HS-27A (cell line): ENCODE data around the gene LSS.

ENCODE experiments used
- DNase-seq: peaks from one replicate; pipeline ENCODE4 v3.0.0-alpha.2; 2012; ENCODE audit warnings: low read depth, missing footprints

LSS gene

DNA sequence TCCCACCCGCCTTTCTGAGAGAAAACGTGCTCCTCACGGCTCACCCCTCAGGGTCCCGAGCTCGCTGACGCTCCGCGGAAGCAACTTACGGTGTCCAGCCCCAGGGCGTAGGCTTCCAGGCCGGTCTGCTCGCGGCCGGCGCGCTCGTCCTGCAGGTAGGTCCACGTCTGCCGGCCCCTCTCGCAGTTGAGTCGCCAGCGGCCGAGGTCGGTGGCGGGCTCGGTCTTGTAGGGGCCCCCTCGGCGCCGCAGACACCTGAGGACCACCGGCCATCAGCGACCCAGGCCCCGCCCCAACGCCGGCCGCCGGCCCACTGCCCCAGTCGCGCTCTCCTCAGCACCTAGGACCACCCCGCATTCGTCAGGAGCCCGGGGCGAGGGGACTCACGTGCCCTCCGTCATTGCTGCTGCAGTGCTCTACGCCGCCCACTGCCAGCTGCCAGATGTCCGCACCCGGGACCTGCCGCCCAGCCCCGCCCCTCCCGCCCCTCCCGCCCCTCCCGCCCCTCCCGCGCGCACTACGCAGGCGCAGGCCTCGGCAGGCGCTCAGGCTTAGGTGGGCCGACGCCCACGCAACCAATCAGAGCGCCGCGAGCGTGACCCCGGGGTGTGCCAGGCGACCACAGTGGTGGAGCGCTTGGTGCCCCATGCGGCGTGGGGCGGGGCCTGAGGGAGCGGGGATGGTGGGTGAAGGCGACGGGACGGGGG is at the start of gene LSS:
Gene LSS, minus strand, starts transcription at position 430 of the 707 bp plus-strand sequence. Its CDS starts 29 bp downstream, at position 401.
- peak; percentile 92 for DNase-seq

DNA sequence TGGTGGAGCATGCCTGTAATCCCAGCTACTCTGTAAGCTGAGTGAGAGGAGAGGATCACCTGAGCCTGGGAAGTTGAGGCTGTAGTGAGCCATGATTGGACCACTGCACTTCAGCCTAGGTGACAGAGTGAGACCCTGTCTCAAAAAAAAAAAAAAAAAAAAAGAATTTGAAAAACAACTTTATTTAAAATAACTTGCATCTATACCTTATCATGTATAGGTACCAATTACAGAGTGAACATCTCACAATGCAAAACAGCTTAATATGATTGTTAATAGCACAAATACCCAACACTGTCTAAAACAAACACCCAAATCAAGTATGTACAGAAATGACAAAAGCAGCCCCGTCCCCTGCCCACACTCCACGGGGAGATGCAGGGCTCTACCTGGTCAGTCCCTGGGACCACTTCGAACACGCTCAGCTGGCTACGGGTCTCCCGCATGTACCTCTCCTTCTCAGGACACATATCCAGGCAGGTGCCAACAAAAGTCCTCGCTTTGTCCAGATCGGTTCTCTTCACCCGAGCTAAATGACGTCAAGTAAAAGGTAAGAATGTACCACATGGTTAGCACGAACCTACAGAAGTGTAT is 46.3 kb upstream of the LSS start:
- no peak for DNase-seq

DNA sequence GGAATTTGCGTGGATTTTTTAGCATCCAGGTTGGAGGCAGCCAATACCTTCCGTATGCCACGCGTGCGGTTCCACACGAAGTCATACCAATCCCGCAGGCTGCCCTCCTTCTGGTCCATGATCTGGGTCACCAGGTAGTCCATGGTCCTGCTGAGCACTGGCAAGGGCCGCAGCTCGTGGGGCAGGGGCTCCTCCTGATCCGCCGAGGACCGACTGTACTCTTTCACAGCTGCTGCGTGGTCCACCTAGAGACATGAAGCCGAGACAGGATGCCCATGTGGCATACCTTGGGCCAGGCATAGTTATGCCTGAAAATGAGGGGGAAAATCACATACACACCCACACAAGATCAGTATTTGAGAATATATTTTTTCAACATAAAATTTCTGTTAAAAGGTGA is 44.8 kb upstream of the LSS start:
- DNase-seq, result no peak

DNA sequence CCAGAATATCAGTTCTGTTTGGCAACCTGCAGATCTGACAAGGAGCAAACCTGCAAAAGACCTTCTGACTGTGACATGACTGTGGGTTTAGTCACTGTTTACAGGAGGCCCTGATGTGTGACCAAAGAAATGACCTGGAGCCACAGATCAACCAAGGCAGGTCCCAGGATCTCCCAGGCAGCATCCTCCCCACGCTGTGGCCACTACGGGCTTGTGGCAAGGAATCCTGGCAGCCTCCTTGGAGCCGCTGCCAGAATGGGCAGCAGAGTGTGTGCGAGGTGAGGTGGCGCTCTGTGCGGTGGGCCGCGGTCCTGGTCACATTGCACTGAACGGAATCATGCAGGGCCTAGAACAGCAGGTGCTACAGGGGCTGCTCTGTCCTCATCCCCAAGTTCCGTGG is 40.9 kb upstream of the LSS start:
- DNase-seq, result no peak

DNA sequence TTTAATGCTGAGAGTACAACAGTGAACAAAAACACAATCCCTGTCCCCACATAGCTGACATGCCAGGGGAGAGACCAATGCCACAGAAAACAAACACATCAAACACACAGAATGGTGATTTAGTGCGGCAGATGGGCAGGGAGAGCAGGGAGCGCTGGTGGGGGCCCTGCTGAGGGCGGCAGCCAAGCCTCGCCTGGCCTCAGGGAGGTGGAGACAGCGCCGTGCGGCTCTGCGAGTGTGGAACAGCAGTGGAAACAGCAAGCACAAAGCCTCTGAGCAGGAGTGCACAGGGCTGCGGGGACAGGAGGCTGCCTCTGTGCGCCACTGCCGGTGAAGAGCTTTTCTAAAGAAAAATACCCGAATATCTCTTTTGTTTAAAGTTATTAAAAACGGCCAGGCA is 39.8 kb upstream of the LSS start:
- no peak for DNase-seq

DNA sequence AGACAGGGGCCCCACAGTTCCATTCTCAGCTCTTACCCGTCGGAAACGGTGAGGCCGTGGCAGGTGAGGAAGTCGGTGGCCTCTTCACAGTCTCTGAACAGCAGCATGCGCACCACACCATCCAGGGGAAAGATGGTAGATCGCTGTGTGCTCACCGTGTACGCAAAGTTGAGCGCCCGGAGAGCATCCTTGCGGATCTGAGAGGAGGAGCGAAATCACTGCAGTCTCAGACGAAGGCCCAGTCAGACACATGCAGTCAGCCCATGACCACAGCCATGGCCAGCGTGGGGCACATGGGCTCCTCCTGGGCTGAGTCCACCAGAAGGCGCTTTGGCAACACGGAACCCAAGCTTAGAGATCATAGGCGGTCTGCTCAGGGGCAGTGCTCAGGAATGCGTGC is 38.4 kb upstream of the LSS start:
- no peak for DNase-seq

DNA sequence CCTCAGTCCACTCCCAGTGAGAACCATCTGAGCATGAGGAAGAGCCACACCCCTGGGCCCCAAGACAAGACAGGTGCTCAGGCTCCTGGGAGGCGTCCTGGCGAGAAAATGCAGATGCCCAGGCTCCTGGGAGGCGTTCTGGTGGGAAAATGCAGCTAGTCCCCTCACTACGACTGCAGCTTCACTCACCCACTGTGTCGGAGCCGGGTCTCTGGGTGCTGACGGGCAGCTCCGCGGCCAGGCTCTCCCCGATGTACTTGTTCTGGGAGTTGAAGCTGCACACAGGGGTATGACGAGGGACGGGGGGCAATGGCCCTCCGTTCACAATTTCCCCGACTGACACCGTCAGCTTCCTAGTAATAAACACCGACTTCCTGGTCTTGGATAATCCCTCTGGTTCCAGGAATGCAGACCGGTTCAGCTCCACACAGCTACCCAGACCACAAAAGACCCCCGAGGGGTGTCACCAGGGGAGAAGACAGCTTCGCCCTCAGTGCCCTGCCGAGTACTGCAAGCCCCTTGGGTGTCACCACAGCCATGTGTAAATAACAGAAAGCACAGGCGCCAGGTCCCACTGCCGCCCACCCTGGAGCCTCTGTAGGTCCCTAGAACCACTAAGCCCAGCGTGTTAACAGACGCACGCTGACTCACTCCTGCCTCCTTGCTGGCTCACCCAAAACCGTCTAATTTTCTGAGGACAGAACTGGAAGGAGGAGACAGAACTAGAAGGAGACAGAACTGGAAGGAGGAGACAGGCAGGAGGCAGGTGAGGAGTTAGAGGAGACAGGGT is 37.4 kb upstream of the LSS start:
- no peak for DNase-seq

DNA sequence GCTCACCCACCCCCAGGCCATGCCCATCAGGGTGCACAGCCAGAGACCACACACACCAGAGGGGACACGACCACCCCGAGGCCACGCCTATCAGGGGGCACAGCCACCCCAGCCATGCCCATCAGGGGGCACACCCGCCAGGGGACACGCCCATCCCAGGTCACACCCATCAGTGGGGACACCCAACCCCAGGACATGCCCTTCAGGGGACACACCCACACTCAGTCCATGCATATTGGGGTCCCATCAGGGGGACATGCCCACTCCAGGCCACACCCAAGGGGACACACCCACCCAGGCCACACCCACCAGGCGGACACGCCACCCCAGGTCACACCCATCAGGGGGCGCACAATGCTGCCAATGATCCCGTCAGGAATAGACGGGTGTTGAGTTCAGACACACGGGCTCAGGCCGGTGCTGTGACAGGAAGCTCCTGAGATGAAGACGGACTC is 36.1 kb upstream of the LSS start:
- DNase-seq, result no peak

DNA sequence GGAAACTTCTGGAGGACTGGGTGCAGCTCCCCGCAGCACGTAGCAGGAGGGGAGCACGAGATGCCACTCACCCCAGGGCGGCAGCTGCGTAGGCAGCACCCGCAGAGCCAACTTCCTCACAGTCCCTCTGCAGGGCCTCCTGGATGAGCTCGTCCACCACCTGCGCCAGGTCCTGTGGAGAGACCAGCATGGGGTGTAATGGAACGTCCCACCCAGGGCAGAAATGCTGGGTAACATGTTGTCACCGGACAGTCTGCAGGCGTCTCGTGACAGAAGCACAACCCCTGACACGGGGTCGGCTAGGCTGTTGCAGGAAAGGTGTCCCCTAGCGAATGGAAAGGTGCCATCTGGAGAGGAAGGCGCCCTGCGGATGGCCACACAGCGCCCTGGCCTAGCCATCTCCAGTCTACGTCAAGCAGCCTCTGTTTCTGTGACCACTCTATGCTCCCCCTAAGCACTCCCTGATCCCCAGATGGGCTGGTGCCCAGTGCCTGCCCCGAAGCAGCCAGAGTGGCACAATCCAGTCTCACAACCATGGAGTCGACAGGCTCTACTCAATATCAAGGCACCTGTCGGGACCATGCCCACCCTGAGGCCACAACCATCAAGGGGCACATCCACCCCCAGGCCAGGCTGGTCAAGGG is 35.6 kb upstream of the LSS start:
- DNase-seq, result no peak

DNA sequence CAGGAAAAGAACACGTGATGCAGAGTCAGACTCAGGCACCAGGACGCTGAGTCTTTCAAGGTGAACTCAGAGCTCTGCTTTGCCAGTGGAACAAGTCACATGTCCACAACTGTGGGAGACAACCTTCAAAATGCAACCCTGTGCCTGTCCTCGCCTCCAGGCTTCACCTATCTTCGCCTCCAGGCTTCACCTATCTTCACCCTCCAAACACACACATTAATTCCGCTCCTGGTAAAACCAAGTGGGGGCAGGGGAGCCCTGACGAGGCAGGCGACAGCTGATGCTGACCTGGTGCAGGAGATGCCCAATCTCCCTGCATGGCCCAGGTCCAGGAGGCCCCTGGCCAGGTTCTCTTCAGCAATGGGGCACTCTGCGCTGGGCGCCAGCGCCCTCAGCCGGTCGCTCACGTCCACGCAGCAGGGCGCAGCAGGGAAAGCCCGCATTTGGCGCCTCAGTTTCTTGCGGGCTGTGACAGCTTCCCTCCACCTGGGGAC is 28.0 kb upstream of the LSS start:
- no peak for DNase-seq

DNA sequence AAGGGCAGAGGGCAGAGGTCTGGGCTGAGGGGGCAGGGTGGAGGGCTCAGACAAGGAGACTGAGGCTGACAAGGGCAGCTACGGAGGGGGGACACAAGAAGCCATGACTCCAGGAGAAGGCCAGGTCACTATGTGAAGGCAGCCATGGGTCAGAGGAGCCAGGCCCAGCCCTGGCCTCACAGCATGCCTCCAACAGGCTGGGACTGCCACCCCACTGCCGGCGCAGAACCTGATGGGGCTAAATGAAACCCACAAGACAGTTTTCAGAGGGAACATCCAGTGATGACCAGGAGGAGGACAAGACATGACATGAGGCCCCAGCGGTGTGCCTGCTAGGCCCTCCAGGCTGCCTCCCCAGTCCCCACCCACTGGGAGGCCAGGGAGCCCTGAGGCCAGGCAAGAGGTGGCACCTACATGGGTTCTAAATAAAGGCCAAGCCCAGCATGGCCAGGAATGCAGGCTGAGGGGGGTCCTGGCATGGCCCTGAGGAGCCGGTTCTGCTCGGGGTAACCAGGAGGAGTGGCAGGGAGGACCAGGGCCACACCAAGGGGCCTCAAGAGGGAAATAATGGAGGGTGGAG is 27.3 kb upstream of the LSS start:
- no peak for DNase-seq

DNA sequence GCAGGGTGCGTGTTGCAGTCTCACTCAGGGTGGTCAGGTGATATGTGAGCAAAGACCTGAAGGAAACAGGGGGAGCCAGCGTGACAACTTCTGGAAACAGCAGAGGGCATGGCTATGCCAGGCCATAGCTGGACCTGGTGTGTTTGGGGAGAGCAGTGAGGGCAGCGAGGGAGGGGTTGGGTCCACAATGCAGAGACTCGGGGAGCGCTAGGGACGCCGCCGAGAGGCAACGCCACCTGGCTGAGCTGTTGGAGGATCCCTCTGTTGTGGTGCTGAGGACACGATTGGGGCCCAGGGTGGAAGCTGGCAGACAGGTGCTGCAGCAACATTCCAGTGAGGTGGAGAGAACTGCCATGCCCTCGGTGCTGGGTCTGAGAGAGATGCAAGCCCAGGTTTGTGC is 26.6 kb upstream of the LSS start:
- DNase-seq, result no peak

DNA sequence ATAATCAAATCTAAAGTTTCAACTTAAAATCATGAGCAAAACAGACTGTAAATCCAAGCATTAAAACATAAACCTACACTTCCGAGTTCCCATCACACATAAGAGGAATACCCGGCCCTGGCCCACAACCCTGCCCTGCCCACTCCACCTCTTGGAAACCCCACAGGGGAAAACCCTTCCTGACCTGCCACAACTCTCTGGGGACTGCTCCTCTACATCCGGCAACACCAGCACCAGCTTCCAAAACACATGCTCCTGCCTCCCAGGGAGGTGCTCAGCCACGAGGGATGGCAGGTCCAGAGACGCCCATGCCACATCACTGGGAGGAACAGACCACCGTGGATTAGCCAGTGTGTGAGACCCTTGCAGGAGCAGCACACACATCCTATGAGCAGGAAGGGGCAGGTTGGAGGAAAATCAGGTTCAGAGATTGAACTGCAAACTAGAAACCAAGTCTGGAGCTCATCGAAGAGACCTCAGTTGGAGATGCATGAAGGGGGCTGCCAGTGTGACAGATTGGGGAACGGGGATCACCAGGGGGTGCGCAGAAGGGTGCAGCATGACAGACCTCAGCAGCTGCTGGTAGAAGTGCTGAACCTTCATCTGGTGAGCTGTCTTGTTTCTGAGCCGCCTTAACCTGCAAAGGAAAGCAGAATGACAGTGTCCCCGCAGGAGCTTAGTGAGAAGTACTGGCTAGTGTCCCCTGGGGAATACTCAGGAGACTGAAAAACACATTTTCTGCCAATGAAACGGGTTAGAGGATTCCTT is 25.8 kb upstream of the LSS start:
- DNase-seq, result no peak

DNA sequence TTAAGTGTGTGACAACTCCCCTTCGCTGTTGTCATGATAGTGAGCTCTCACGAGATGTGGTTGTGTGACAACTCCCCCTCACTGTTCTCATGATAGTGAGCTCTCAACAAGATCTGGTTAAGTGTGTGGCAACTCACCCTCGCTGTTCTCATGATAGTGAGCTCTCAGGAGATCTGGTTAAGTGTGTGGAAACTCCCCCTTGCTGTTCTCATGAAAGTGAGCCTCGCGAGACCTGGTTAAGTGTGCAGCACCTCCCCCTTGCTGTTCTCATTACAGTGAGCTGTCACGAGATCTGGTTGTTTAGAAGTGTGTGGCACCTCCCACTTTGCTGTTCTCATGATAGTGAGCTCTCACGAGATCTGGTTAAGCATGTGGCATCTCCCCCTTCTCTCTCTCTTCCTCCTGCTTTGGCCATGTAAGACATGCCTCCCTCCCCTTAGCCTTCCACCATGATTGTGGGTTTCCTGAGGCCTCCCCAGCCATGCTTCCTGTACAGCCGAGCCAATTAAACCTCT is 25.1 kb upstream of the LSS start:
- no peak for DNase-seq

DNA sequence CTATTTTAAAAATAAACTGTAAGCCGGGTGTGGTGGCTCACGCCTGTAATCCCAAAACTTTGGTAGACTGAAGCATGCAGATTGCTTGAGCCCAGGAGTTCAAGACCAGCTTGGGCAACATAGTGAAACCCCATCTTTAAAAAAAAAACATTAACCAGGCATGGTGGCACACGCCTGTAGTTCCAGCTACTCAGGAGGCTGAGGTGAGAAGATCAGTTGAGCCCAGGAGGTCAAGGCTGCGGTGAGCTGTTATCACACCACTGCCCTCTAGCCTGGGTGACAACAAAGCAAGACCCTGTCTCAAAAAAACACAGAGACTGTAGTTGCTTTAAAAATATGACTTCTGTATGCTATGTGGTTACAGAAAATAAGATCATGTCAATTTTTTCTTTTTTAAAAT is 24.3 kb upstream of the LSS start:
- no peak for DNase-seq

DNA sequence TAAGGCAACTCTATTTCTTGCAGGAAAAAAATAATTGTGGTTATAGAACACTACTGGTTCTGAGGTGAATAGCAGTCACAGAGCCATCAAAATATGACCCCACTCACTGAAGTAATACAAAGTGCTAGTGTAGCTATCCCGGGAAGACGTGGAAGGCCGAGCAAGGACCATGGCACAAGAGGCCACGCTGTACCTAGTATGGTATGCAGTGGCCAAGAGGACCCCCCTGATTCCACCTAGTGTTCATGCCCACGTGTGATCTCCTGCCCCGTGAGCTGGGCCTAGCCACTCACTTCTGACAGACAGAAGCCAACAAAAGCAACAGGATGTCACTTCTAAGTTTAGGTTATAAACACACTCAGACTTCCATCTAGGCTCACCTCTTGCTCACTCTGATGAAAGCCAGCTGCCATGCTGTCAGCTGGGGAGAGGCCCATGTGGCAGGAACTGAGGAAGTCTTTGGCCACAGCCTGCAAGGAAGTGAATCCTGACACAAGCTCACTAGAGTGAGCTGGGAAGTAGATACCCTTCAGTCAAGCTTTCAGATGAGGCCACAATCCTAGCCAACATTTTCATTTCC is 21.7 kb upstream of the LSS start:
- DNase-seq, result no peak

DNA sequence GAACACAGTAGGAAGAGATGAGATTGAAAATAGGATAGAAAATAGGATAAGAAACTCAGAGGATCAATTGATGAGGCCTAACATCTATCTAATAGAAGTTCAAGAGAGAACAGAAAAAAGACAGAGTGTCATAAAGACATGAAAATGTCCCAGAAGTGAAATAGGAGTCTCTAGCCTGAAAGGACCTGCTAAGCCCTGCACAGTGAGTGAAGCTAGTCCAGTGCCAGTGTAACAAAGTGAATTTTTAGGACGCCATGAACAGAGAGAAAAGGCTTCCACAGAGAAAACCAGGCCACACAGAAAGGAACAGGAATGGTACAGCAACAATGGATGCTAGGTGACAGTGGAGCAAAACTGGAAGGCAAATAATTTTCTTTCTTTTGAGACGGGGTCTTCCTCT is 20.3 kb upstream of the LSS start:
- no peak for DNase-seq

DNA sequence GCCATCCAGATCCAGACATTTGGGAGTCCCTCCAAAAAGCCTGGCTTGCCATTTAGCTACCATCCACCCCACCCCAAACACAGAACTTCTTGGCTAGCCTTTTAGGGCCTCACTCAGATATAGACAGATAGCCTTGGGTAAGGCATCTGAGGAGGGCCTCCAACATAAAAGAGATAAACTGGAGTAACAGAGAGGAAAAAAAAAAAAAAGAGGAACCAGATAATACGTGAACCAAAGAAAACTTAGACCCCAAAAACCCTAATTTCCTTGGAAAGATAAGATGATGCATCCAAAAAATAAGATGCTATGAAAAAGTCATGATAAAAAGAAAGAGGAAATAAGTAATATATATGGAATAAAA is 19.8 kb upstream of the LSS start:
- no peak for DNase-seq

DNA sequence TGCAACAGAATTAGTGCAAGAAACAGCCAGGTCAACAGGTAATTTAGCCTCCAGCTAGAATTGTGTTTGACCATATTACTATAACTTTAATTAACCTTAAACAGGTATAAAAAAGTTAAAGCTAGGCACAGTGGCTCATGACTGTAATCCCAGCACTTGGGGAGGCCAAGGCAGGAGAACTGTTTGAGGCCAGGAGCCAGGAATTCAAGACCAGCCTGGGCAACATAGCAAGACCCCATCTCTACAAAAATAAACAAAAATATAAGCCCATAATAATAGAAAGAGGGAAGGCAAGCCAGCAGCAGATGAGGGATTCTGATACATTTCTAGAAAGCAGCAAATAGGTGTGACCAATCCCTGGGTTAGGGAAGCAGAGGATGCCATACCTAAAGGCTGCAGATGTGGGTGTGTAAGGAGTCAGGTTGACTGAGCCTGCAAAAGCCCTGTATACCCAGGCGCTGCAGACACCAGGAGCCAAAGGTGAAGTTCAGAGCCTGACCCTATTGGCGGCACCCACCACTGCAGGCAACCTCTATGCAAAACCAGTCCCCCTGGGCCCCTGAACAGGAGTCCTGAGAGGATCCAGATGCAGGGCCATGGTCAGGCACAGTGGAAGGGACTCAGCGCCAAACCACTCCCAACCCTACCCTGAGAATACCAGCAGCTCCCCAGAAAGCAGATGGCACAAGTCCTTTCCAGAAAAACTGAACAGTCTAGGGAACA is 19.3 kb upstream of the LSS start:
- no peak for DNase-seq

DNA sequence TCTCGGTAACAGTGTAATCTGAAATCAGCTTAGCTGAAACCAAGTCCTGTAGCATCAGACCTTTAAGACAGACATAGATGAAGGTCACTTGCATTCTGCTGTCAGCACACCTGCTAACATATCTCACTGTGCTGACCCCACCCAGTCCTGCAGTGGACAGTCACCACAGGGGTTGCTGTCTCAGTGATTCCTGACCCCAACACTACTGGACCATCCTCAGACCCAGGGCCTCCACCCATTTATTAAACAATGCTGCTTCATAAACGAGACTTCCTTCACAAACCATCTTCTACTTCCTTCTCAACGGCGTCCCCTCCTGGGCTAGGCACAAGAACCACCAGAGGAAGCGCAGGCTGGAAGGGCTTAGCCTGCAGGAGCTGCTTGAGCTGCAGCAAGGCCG is 17.8 kb upstream of the LSS start:
- DNase-seq, result no peak
